Activated CD8-positive, alpha-beta memory T cell treated with anti-CD3 and anti-CD28 coated beads for 24 hours (primary cell): ENCODE data around the gene UVSSA.
"Not testable (repeated sequence)": the region's sequence is repeated elsewhere in the genome, so short reads cannot be mapped to it uniquely, and the experiment has no call there.

Experiments
- DNase-seq: peaks from one replicate; pipeline ENCODE4 v3.0.0-alpha.2; 2020

UVSSA gene

DNA sequence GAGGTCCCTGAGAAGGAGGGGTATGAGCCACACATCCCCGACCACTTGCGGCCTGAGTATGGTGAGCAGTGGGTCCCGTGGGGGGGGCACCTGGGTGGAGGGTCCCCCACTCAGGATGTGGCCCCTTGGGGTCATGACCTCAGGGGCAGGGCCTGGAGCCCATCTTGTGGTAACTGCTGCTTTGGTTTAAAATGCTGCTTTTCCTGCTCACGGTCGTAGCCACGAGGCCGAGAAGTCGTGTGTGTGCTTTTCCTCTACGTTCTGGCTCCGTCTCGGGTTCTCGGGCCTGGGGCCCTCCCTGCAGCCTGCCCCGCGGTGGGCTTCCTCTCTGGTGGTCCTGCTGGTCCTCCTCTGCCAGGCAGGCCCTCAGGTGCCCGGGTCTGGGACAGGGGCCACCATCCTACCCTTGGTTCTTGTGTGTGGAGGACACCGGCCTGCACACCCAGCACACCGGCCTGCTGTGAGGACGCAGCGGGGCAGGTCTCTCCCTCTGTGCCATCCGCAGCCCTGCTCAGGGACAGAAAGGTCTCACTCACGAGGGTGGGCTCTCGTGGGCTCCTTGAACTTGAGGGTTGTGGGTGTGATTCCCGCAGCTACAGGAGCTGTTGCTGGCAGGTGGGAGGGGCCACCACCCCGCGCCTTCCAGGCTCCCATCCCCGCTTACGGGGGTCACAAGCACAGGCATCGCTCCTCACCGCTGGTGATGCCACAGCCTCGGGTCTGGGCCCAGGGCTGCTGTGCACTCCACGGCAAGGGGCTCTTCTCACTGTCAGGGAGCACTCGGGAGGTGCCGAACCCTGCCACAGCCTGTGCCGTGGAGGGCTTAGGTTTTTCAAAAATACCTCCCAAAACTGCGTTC lies 19.6 kb downstream of the UVSSA start:
- no peak for DNase-seq

DNA sequence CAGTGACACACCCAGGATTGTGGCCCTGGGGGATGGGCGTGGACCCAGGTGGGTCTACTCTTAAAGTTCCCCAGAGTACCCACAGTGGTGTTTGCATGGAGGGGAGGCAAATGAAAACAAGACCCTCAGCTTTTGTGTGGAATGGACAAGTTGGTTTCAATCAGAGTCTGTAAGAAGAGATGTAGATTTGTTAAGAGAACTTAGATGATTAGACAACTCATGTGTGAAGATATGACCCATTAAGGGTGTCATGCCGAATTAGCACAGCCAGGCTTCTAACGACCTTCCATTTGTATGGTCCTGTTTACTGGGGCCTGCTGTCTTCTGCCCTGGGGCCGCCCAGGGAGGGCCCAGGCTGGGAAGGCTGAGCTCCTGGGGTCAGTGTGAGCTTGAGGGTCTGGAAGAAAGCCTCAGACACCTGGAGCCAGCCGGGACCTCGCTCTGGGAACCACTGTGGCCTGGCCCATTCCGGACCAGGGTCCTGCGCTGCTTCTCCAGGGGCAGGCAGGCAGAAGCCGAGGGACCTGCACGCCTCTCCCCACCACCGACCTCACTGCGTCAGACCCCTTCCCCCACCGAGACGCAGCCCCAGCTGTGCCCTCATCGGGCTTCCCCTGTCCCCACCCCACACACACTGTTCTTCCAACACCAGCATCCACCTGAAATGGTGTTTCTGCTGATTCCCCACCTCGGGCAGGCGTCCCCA lies 20.4 kb downstream of the UVSSA start:
- no peak for DNase-seq

DNA sequence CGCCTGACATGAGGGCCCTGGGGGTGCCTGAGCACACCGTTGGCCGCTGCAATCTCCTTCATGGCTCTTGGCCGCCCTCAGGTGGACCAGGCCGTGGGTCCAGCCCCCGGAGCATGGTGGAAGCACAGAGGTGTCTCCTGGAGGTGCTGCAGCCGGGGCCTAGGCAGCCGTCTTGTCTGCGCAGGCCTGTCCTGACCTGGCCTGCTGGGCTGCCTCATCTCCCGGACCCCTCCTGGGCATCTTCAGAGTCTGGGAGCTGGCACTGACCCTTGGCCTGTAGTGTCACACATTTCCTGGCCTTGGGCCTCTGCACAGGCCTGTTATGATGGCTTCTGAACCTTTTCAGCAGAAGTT lies 20.9 kb downstream of the UVSSA start:
- no peak for DNase-seq

DNA sequence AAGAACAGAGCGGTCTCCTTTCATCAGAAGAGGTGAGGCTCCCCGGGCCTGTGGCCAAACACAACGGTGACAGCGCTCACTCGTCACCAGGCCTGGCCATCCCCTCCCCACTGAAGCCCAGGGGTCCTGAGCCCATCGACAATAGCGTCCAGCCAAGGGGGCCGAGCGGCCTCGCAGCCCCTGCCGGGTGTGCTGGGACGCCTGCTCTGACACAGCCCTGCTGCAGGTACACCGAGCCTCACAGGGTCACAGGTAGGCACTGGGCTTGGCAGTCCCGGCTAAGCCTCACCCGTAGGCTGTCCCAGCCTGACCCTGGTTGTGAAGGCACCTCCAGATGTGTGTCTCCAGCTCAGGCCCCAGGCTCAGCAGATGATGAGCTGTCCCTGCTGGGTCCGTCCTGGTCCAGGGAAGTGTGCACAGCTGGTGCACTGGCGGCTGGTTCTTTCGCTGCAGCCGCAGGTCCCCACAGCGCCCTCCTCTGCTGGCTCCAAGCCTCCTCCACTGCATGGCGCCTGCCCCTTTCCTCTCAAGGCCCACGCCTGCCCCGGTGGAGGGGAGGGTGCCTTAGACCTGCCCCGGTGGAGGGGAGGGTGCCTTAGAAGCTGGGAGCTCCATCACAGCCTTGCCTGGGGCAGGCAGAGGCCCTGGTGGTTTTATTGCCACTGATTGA lies 21.5 kb downstream of the UVSSA start:
- DNase-seq, result no peak

DNA sequence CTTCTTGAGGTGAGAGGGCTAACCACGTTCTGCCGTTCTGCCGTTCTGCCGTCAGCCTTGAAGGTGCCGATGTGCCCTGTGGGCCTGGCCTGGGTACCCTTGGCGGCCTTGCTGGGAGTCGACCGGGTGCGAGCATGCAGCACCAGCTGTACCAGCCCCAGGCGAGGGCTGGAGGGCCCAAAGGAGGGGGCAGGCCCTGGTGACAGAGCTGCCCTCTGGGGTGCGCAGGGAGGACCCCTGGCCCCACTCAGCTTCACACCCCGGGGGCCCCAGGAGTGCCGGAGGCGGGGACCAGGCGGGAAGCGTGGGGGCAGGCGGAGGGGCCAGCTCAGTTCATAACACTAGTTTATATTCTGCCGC lies 22.1 kb downstream of the UVSSA start:
- DNase-seq, result no peak

DNA sequence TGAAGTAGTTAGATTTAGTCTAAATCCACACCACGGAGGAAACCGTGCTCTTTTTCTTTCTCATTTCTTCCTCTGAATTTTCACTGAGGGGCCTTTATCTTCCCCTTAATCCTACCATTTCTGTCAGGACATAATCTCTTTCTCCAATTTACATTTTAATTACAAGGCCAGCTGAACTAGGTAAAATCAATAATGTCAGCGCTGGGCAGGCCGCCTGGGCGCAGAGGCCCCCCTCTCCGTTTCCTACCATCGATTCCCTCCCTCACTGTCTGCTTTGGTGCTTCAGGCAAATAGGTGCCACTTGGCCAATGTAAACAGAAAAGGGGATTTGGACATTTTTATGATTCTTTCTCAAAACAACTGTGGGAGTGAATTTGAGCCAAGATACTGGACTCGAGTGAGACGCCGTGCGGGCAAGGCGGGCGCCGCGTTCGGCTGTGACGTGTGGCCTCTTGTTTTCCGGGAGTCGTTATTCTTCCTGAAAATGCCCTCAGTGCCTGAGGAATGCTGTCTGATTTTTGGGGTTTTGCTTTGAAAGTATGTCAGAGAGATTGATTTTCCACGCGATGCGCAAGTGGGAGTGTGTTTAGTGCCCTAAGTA lies 22.6 kb downstream of the UVSSA start:
- no peak for DNase-seq

DNA sequence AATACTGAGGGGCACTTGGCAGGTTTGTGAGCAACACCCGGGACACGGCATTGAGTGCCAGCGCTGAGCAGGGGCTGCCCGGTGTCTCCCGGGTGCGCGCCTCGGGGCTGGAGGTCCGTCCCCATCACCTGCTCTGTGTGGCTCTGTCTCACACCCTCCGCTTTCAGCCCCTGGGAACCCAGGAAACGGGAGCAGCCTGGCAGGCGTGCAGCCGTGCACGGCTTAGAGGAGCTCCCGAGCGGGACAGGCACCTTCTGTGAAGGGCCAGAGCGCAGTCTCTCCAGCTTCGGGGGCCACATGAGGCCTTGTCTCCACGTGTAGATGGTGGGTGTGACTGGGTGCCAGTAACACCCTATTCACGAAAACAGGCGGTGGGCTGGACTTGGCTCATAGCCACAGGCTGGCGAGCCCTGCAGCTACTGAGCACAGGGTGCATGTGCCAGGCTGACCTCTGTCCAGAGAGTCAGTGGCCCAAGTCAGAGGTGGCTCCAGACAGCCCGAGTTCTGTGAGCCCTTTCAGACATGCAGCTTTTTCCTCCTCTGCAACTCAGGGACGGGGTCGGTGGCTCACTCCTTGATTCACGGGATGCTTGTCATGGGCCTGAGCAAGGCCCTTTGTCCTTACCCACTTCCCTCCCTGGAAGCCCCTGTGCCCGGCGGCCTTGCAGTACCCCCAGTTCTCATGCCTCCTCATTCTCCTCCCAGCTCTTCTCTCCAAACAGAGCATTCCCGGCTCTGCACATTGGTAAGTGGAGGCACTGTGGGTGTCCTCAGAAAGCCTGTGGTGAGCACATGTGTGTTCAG lies 23.5 kb downstream of the UVSSA start:
- DNase-seq, result no peak

DNA sequence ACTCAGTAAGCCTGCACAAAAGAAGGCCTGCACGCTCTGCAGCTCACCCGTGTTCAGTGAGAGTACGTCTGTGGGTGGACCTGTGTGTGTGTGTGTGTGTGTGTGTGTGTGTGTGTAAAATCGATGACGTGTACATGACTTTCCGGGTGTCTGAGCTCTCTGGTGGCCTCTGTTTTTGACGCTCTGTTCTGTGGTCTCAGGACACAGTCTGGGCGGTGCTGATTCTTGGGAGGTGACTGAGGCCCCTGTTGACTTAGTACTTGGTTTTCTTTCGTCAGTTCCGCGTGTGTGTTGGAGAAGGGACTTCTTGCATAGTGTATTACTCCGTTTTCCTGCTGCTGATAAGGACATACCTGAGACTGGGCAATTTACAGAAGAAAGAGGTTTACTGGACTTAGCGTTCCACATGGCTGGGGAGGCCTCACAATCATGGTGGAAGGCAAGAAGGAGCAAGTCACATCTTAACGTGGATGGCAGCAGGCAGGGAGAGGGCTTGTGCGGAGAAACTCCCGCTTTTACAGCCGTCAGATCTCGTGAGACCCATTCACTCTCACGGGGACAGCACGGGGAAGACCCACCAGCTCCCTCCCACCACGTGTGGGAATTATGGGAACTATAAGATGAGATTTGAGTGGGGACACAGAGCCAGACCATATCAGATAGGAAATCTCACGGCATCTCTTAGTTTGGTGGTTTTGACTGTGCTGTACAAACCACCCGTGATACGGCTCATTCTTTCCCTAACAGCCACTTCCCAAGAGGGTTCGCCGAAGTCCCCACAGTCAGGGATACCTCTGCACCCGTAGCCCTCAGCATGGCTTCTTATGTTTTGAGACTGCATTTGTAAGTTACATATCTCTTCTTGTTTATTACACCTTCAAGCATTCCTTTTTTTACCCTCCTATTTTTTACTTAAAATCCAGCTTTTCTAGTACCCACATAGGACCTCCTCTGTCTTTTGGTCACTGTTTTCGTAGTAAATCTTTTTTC lies 24.5 kb downstream of the UVSSA start:
- DNase-seq, result no peak

DNA sequence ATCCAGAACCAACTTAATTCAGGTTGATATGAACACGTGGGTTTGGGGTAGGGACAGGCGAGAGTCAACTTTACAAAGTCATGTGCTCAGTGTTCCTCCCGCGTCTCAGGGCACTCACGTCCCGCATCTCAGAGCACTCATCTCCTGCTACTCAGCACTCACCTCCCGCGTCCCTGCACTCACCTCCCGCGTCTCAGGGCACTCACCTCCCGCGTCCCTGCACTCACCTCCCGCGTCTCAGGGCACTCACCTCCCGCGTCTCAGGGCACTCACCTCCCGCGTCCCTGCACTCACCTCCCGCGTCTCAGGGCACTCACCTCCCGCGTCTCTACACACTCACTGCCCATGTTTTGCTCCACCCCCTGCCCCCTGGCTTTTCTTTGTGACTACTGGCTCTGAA lies 25.6 kb downstream of the UVSSA start:
- DNase-seq, result not testable (repeated sequence)

DNA sequence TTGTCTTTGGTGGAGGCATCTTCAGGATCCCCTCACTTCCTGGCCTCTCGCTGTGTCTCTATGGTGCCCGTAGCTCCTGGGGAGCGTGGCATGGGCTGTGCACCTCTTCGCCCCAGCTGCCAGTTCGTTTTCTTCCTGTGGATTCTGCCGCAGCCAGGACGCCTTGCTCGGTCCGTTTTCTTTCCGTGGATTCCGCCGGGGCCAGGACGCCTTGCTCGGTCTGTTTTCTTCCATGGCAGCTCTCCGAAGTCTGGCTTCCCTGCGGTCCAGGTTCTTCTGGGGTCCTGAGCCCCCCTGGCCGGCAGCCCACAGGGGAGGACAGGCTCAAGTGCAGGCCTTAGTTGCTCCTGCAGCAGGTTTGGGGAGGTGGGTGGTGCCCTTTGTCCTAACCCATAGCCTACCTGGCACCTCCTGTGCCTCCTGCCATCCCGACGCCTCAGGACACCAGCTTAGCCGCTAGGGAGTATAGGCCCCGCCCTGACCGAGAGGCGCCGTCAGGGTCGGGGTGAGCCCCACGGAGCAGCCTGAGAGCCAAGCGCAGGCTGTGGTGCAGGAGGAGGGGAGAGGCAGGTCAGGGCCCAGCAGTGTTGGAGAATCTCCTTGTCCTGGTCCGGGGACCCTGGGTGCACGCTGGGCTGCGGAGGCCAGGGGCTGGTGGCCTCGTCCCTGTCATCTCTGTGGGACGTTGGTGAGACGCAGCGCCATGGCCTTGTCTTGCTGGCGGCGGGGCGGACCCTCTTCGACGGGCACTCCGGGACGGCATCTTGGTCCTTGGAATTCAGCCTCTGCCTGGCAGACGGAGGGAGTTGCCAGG lies 27.1 kb downstream of the UVSSA start:
- no peak for DNase-seq

DNA sequence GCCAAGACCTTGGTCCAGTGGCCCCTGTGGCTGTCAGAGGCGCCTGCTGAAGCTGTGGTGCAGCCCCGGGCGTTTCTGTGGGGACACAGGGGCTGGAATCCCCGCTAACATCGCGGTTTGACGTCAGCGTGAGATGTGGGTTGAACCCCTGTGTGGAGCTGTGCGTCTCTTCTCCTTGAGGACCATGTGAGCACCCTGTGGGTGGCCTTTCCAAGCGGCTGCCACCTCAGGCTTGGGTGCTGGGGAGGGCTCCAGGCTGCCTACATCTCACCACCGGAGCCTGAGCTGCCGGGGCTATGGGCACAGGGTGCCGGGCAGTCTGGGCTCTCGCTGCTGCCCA lies 27.7 kb downstream of the UVSSA start:
- DNase-seq, result no peak

DNA sequence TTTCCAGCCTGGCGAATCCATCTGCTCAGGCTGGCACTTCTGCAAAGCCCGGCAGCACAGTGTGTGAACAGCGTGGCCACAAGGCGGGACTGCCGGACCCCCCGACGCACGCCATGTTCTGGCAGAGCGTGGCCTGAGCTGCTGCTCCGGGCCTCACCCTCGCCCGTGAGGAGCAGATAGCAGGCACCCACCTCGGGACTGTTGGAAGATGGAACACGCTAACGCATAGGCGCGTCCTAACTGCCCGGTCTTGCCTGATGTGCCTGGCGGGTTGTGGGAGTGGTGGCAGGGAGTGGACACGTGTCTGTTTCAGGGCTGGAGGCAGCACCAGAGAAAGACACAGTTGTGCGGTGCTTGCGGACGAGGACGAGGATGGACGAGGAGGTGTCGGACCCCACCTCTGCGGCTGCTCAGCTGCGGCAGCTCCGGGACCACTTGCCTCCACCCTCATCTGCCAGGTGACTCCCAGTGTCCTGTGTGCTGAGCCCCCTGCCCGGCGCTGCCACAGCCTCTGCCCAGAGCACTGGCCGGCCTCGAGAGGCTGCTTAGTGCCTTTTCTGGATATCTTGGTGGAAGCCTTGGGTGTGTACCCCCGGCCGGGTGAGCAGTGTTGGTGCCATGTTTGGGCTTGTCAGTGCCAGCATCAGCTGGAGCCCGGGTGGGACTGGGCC lies 28.2 kb downstream of the UVSSA start:
- no peak for DNase-seq

DNA sequence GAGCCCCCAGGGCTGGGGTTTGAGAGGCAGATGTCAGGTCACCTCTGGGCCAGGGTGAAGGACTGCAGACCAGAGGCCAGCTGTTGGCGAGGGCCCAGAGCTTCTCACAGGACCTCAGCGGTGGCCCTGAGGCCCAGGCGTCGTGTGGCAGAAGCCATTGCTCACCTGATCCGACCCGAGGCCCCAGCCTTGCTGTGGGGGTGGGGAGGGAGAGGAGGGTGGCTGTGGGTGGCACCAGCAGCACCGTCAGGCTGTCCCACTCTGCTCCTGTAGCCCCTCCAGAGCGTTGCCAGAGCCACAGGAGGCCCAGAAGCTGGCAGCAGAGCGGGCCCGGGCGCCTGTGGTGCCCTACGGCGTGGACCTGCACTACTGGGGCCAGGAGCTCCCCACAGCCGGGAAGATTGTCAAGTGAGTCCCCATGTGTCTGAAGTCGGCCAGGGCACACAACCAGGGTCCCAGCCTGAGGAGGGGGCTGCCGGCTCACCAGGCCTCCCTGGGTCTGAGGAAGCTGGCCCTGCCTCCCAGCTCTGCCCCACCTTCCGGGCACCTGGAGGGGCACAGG lies 28.8 kb downstream of the UVSSA start:
- no peak for DNase-seq

DNA sequence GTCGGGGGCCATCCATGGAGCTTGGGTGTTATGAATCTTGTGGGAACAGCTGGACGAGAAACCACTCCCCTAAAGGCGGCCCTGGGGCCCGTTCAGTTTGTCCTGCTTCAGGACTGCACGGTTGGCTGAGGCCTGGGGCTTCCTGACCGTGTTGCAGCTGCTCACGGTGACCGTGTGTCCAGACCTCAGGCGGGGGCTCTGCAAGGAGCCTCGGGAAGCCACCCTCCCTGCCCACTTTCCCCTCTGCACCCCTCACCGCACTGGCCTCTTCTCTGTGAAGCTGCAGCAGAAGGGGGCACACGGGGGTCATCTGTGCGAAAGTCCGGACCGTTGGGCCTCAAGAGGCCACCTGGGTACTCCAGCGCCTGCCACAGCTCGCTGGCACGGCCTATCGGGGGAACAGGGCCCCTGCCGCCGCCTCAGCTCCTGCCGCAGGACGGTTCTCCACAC lies 29.4 kb downstream of the UVSSA start:
- no peak for DNase-seq

DNA sequence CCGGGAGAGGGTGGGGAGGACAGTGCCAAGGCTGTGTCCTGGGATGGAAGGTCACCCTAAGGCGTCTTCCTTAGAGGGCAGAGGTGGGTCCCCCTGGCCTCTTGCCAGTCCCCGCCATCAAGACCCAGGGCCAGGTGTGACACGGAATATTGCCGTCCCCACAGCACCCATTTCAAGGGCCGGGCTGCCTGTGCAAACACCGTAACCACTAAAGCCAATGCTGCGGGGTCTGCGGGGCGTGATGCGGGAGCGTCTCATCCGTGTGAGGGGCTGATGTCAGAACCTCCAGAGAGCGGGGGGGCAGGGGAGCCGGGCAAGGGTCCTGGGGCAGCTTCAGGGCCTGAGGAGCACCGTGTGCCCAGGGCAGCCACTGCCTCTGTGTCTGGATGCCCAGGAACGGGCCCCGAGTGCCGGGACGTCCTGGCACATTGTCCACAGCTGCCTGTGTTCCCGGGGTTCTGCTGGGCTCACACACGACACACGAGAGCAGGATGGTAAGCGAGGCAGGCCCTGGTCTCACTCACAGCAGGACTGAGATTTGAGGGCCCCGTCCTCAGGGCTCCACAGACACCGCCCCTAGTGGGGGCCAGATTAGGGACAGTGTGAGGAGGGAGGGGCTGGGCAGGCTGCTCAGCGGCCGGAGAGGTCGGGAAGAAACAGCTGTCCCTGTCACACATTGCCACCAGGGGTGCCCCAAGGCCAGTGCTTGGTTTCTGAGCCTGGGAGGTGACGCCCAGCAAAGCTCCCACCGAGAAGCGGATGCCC lies 30.0 kb downstream of the UVSSA start:
- DNase-seq, result no peak

DNA sequence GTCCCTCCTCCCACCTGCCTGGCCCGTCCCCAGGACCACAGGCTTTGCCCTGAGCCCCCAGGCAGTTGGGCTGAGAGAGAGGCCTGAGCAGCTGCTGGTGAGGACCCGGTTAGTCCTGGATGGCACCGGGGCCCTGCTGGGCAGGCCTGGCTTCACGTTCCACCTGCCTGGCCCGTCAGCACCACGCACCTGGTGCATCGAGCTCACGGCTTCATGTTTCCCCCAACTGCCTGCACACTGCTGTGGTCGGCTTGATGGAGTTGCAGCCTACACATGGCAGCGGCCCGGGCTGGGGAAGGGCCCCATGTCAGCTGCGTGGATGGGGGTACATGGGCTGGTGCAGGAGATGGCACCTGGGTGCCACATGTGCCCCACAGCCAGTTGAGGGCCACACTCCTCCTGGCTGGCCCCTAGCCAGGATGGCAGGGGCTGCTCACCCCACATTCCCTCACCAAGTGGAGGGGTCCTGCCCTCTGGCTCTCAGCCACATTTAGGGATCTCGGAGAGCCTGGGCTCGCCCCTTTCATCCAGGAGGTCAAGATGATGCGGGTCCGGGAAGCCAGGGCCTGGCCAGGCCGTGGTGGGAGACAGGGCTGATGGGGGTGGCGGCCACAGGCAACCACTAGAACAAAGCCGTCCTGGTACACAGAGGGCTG lies 30.7 kb downstream of the UVSSA start:
- no peak for DNase-seq

DNA sequence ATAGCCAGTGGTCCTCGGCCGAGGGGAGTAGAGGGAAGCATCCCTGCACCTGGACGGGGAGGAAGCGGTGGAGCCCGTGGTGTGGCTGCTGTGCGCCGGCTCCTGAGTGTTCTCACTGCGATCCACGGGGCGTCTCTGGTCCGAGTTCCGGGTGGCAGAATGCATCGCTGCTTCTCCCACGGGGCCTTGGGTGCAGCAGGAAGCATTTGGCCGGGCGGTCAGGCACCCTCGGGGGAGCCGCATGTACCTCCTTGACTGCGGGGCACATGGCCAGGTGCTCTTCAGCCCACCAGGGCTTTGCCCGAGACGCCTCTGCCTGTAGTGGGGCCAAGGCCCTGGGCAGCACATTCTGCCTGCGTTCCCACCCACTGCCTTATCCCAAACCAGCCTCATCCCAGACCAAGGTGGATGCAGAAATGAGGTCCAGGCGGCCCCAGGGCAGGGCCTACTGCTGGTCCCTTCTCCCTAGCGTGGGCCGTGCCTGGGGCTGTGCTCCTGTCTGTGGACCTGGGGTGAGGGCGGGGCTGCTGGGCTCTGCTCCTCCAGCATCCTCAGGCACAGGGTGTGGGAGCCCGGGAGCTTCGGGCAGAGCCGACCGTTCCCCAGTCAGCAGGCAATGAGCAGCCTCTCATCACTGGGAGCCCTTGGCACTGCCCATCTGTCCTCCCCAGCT lies 31.7 kb downstream of the UVSSA start:
- no peak for DNase-seq

DNA sequence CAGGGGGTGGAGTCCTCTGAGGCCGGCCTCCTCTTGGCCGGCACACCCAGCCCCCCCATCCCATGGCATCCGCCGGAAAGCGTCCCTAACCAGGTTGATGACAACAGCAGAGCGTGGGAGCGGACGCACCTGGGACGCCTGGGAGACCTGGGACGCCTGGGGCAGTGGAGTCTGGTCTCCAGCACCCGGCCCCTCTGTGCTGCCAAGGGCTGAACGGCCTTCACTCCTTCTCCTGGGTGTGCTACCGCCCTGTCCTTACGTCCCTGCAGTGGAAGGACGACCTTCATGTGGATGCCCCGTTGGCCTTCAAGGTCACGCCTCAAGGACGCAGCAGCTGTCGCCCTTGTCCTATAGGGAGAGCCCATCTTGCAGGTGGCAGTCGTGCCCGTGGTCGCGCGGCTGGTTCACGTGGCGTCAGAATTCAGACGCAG lies 32.4 kb downstream of the UVSSA start:
- no peak for DNase-seq
